PFSK-1 (cell line): ENCODE measurements around the gene CEP170B.

ENCODE experiments used
- FOXP2 ChIP-seq: optimal IDR thresholded peaks from 2 replicates; pipeline ENCODE3; 2011; ENCODE audit warnings: borderline replicate concordance, control low read depth, inconsistent platforms; ENCODE audit not compliant: insufficient read depth; ENCODE audit errors: extremely low read length, extremely low read depth
- POLR2AphosphoS5 ChIP-seq: IDR thresholded peaks from 2 replicates; pipeline ENCODE4 v1.6.1; 2012; ENCODE audit warnings: low read depth, mild to moderate bottlenecking, control low read depth, low read length, moderate library complexity
- SIN3A ChIP-seq: IDR thresholded peaks from 2 replicates; pipeline ENCODE4 v1.6.1; 2012; ENCODE audit warnings: mild to moderate bottlenecking, low read length, moderate library complexity, borderline replicate concordance; ENCODE audit not compliant: insufficient read depth
- TAF1 ChIP-seq: IDR thresholded peaks from 2 replicates; pipeline ENCODE4 v1.6.1; 2012; ENCODE audit warnings: low read length, control low read depth, borderline replicate concordance; ENCODE audit not compliant: insufficient read depth
- TF ChIP-seq, protein P1 (sequence below), 2 experiments: IDR thresholded peaks; 2 replicates each; pipeline versions ENCODE4 v1.6.1 to v1.8.0; 2011 to 2012; ENCODE audit warnings: low read depth in 2 of 2, low read length in 2 of 2, control low read depth in 1 of 2, inconsistent platforms in 1 of 2, mild to moderate bottlenecking in 1 of 2, moderate library complexity in 1 of 2; ENCODE audit not compliant: insufficient read depth in 1 of 2

Gene CEP170B

DNA sequence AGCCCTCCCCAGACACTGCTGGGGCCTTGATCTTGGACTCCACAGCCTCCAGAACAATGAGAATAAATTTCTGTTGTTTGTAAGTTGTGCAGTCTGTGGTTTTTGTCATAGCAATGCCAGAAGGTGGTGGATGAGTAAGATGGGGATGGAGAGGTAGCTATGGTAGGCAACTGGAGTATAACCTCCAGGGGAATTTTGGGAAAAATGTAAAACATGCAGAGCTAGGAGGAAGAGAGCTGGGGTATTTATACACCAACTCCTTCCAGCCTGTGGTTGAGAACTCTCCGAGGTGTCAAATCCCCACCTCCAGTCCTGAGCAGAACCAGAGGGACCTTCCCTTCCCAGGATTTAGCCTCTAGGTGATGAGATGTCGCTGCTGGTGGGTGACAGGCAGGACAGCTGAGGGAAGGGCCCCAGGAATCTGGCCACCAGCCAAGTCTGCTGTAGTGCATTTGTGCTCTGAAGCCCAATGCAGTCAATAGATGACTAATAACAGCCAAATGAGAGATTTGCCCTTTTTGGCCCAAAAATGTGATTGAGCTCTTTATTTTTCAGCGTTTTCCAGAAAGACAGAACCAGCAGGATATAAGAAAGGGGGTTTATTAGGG, 19.1 kb upstream of the CEP170B start:
- TF ChIP-seq TAF1 (no peak), SIN3A (no peak), FOXP2 (no peak), POLR2AphosphoS5 (no peak)
- TF ChIP-seq, protein P1, sequence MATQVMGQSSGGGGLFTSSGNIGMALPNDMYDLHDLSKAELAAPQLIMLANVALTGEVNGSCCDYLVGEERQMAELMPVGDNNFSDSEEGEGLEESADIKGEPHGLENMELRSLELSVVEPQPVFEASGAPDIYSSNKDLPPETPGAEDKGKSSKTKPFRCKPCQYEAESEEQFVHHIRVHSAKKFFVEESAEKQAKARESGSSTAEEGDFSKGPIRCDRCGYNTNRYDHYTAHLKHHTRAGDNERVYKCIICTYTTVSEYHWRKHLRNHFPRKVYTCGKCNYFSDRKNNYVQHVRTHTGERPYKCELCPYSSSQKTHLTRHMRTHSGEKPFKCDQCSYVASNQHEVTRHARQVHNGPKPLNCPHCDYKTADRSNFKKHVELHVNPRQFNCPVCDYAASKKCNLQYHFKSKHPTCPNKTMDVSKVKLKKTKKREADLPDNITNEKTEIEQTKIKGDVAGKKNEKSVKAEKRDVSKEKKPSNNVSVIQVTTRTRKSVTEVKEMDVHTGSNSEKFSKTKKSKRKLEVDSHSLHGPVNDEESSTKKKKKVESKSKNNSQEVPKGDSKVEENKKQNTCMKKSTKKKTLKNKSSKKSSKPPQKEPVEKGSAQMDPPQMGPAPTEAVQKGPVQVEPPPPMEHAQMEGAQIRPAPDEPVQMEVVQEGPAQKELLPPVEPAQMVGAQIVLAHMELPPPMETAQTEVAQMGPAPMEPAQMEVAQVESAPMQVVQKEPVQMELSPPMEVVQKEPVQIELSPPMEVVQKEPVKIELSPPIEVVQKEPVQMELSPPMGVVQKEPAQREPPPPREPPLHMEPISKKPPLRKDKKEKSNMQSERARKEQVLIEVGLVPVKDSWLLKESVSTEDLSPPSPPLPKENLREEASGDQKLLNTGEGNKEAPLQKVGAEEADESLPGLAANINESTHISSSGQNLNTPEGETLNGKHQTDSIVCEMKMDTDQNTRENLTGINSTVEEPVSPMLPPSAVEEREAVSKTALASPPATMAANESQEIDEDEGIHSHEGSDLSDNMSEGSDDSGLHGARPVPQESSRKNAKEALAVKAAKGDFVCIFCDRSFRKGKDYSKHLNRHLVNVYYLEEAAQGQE (IDR thresholded peaks at IDR 0.05; ENCODE audit: insufficient read depth in 1 of 2, low read depth in 2 of 2, low read length in 2 of 2): no peak

DNA sequence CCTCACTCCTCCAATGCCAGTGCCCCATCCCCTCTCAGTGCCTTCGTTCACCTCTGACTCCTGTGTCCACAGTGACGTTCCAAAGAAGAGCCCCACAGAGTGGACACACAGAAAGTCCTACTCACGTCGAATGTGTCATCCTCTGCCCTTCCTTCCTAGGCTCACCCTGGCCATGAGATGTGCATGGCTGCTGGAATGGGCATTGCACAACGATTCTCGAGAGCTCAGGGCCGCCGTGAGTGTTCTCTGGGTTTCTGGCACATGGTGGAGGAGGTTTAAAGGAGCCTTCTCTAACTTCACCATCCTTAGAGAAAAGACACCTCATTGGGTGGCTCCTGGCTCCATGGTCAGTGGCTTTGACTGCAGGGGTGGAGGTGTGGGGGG, 12.8 kb upstream of the CEP170B start:
- TF ChIP-seq POLR2AphosphoS5 (no peak), TAF1 (no peak), SIN3A (no peak), FOXP2 (no peak)
- TF ChIP-seq, protein P1 (IDR thresholded peaks at IDR 0.05; ENCODE audit: insufficient read depth in 1 of 2, low read depth in 2 of 2, low read length in 2 of 2): no peak

DNA sequence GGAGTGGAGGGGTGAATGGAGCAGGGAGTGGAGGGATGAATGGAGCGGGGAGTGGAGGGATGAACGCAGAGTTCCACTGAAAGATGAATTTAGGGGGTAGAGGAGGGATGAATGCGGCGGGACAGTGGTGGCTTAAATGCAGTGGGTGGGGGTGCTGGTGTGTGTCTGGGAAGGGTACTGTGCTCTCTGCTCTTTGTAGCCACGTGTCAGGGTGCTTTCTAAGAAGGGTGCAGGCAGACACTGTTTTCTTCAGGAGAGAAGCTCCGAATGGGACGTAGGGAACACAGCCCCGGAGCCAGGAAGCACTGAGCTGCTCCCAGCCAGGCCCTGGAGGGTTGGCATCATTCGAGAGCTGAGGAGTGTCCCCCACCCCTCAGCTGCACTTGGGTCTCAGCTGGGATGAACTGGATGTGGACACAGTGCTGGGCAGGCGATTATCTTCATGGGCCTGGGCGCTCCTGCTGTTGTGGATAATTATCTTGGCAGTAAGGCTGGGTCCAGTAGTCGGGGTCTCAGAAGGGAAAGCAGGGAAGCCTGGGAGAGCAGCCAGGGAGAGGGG, 9.5 kb upstream of the CEP170B start:
- no peak for TF ChIP-seq TAF1
- no peak for TF ChIP-seq SIN3A
- TF ChIP-seq POLR2AphosphoS5: no peak
- no peak for TF ChIP-seq FOXP2
- TF ChIP-seq, protein P1 (IDR thresholded peaks at IDR 0.05; ENCODE audit: insufficient read depth in 1 of 2, low read depth in 2 of 2, low read length in 2 of 2): no peak

DNA sequence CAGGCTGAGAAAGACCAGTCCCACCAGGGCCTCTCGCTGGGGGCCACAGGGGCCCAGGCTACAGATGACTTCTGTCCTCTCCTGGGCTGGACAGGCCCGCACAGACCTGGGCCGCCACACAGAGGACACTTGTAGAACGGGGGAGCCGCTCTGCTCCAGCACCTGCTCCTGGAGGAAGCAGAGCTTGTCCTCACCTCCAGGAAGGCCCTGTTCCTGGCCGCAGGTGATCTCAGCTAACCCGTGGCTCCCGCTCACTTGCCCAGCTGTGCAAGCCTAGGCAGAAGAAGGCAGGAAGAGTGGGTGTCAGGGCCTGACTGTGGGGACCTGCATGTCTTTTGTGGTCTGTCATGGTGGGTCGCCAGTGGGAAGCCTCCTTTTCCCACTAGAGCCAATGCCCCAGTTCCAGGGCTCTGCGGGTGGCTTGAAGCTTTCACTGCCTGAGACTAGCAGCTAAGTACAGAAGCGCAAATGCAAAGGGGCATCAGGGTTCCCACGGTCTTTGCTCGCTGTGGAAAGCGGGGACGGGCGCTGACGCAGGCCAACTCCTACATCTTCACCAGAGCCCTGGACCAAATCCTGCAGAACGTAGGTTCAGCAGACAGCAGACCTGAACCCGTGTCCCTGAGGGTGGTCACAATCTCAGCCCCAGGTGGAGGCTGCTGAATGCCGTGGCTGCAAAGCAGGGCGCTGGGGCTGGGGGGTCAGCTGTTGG, 8.8 kb upstream of the CEP170B start:
- TF ChIP-seq SIN3A: no peak
- TF ChIP-seq FOXP2: no peak
- no peak for TF ChIP-seq POLR2AphosphoS5
- TF ChIP-seq TAF1: no peak
- TF ChIP-seq, protein P1 (IDR thresholded peaks at IDR 0.05; ENCODE audit: insufficient read depth in 1 of 2, low read depth in 2 of 2, low read length in 2 of 2): no peak
